ENCODE results near the gene COX7A2L. TPM values are rescaled to one million over a fixed set of nuclear protein-coding genes. Genes with fewer than 3 reads are reported as not detected.
A peak's percentile ranks its signal among the peaks of the same experiment; 100 is the strongest.

The COX7A2L gene
- total RNA-seq, 6 donors from 2014 or later, result 57.0 to 123 (median 85.7) TPM

GRCh38 chr2:42317945-42318344 is 43.1 kb downstream of the COX7A2L start:
- Histone ChIP-seq H3K36me3 (peaks cover 0 to 35% (median 2%) of the 10 kb centered on the region in 4 donors), H3K9me3 (no peaks in the 10 kb centered on the region), H3K27ac (no peak overlapping the region), H3K27me3 (no peaks in the 10 kb centered on the region), H3K4me1 (peaks cover 0 to 4% (median 0%) of the 10 kb centered on the region in 4 donors), H3K4me3 (no peak overlapping the region)
- TF ChIP-seq POLR2A (IDR thresholded peaks at IDR 0.05) (no peak), POLR2AphosphoS5 (IDR thresholded peaks at IDR 0.05) (no peak), CTCF (IDR thresholded peaks at IDR 0.05) (no peak), EP300 (IDR thresholded peaks at IDR 0.05) (no peak)
- ATAC-seq (ENCODE audit: low FRiP score in 2 of 2), result no peak
- DNase-seq, result no peak

GRCh38 chr2:42317486-42317885 is 43.5 kb downstream of the COX7A2L start:
- no peak for ATAC-seq (ENCODE audit: low FRiP score in 2 of 2)
- WGBS, 2 donors, result 80 to 83% methylated on average over 3 of the region's 3 CpGs
- H3K9me3 ChIP-seq, result no peaks in the 10 kb centered on the region

GRCh38 chr2:42316910-42317309 is 44.1 kb downstream of the COX7A2L start:
- no peak for DNase-seq
- WGBS, 2 donors, result 69 to 93% methylated on average over 3 of the region's 3 CpGs
- no peak for ATAC-seq (ENCODE audit: low FRiP score in 2 of 2)
- no peak for TF ChIP-seq CTCF (IDR thresholded peaks at IDR 0.05)
- TF ChIP-seq POLR2AphosphoS5 (IDR thresholded peaks at IDR 0.05), result no peak
- TF ChIP-seq POLR2A (IDR thresholded peaks at IDR 0.05), result no peak
- no peak for TF ChIP-seq EP300 (IDR thresholded peaks at IDR 0.05)
- Histone ChIP-seq H3K4me1 (peaks cover 0 to 4% (median 0%) of the 10 kb centered on the region in 4 donors), H3K4me3 (no peak overlapping the region), H3K27me3 (no peaks in the 10 kb centered on the region), H3K27ac (no peak overlapping the region), H3K9me3 (no peaks in the 10 kb centered on the region), H3K36me3 (peaks cover 0 to 35% (median 2%) of the 10 kb centered on the region in 4 donors)

More at GRCh38 chr2:42317486-42317885, 43.5 kb downstream of the COX7A2L start:
- DNase-seq, result no peak
- Histone ChIP-seq H3K4me1 (peaks cover 0 to 4% (median 0%) of the 10 kb centered on the region in 4 donors), H3K36me3 (peaks cover 0 to 35% (median 2%) of the 10 kb centered on the region in 4 donors), H3K27ac (no peak overlapping the region), H3K4me3 (no peak overlapping the region), H3K27me3 (no peaks in the 10 kb centered on the region)
- no peak for TF ChIP-seq POLR2A (IDR thresholded peaks at IDR 0.05)

GRCh38 chr2:42315844-42316470 is 45.1 kb downstream of the COX7A2L start:
- WGBS, 2 donors, result 90 to 94% methylated on average over 6 of the region's 6 CpGs
- DNase-seq (no peak), ATAC-seq (ENCODE audit: low FRiP score in 2 of 2) (no peak)
- Histone ChIP-seq H3K27me3 (no peaks in the 10 kb centered on the region), H3K4me1 (peaks cover 0 to 4% (median 0%) of the 10 kb centered on the region in 4 donors), H3K4me3 (no peak overlapping the region), H3K27ac (peak overlapping the region in 1 of 4 donors; percentile 30), H3K9me3 (no peaks in the 10 kb centered on the region), H3K36me3 (peaks cover 0 to 32% (median 2%) of the 10 kb centered on the region in 4 donors)
- no peak for TF ChIP-seq POLR2AphosphoS5 (IDR thresholded peaks at IDR 0.05)
- TF ChIP-seq EP300 (IDR thresholded peaks at IDR 0.05), result no peak
- TF ChIP-seq POLR2A (IDR thresholded peaks at IDR 0.05), result no peak
- TF ChIP-seq CTCF (IDR thresholded peaks at IDR 0.05), result no peak

- peaks cover 0 to 4% (median 0%) of the 10 kb centered on the region in 4 donors for H3K4me1 ChIP-seq
- H3K27ac ChIP-seq, result no peak overlapping the region
- H3K36me3 ChIP-seq, result peaks cover 0 to 25% (median 2%) of the 10 kb centered on the region in 4 donors
- H3K27me3 ChIP-seq, result no peaks in the 10 kb centered on the region
- no peaks in the 10 kb centered on the region for H3K9me3 ChIP-seq
- ATAC-seq (ENCODE audit: low FRiP score in 2 of 2) (peak in 1 of 2 donors; percentile 29), DNase-seq (no peak)
- no peak for TF ChIP-seq POLR2A (IDR thresholded peaks at IDR 0.05)
- no peak for TF ChIP-seq POLR2AphosphoS5 (IDR thresholded peaks at IDR 0.05)
- no peak for TF ChIP-seq EP300 (IDR thresholded peaks at IDR 0.05)
- TF ChIP-seq CTCF (IDR thresholded peaks at IDR 0.05), result no peak
- WGBS, 2 donors, result 85% methylated on average over 3 of the region's 3 CpGs
- H3K4me3 ChIP-seq, result no peak overlapping the region
Observed at GRCh38 chr2:42314892-42315468, 46.0 kb downstream of the COX7A2L start.
